ENCODE measurements around the gene STON1.

DNA sequence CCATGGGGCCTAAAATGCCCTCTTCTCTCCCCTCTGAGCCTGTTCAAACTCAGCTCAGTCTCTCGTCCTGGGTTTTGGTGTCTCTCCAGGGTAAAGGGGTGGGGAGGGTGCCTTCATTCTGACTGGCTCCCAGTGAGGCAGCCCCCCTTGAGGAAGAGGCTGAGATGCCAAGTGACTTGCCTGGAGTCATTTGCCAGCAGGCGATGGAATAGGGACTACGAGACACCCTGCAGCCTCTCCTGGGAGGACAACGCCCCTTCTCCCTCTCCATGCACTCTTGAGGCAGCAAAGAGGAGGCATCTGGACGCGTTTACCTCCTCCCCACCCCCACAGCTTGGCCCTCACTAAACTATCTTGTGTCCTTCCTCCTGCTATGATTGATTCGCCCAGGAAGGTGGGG lies 760 bp upstream of the STON1 start:
- TF ChIP-seq, protein P1, sequence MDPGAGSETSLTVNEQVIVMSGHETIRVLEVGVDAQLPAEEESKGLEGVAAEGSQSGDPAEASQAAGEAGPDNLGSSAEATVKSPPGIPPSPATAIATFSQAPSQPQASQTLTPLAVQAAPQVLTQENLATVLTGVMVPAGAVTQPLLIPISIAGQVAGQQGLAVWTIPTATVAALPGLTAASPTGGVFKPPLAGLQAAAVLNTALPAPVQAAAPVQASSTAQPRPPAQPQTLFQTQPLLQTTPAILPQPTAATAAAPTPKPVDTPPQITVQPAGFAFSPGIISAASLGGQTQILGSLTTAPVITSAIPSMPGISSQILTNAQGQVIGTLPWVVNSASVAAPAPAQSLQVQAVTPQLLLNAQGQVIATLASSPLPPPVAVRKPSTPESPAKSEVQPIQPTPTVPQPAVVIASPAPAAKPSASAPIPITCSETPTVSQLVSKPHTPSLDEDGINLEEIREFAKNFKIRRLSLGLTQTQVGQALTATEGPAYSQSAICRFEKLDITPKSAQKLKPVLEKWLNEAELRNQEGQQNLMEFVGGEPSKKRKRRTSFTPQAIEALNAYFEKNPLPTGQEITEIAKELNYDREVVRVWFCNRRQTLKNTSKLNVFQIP (CRISPR knock-in tag; IDR thresholded peaks at IDR 0.05; ENCODE audit: borderline replicate concordance, low read depth): no peak
- no peak for TF ChIP-seq GLIS3 (CRISPR knock-in tag; IDR thresholded peaks at IDR 0.05)
- no peak for TF ChIP-seq SNAI2 (CRISPR knock-in tag; IDR thresholded peaks at IDR 0.05)
- no peak for TF ChIP-seq ARNTL (CRISPR knock-in tag; IDR thresholded peaks at IDR 0.05; ENCODE audit: borderline replicate concordance, low read depth)
- no peak for TF ChIP-seq CSRNP3 (CRISPR knock-in tag; IDR thresholded peaks at IDR 0.05)

All from SK-N-SH treated with all-trans-retinoic acid at 6 μM for 48 hours (cell line).